SH-SY5Y (cell line): ENCODE results near the gene TYMS.

ENCODE experiments used
- GATA2 ChIP-seq: IDR thresholded peaks from 2 replicates; pipeline ENCODE4 v1.6.1; 2011; ENCODE audit warnings: mild to moderate bottlenecking, low read depth, low read length
- GATA3 ChIP-seq: IDR thresholded peaks from 2 replicates; pipeline ENCODE4 v1.6.1; 2011; ENCODE audit warnings: low read depth, mild to moderate bottlenecking, low read length, moderate library complexity

DNA sequence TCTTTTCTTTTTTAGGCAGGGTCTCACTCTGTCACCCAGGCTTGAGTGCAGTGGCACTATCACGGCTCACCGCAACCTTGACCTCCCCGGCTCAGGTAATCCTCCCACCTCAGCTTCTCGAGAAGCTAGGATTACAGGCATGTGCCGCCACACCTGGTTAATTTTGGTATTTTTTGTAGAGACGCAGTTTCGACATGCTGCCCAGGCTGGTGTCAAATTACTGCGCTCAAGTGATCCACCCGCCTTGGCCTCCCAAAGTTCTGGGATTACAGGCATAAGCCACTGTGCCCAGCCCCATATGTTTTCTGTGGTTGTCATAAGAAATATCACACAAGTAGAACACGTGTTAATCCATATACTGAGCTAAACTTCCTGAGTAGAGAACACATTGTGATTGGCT, 40.3 kb downstream of the TYMS start:
- no peak for TF ChIP-seq GATA2
- TF ChIP-seq GATA3: no peak
